GM18870 (cell line): ENCODE results near the gene DIPK1A.
"Not testable (repeated sequence)": the region's sequence is repeated elsewhere in the genome, so short reads cannot be mapped to it uniquely, and the experiment has no call there.

ENCODE experiments used
- ATAC-seq: cut with Tn5 transposase; IDR thresholded peaks from one replicate; pipeline ENCODE4 v1.9.1; 2021; ENCODE audit warnings: moderate library complexity; ENCODE audit not compliant: unreplicated experiment

Gene DIPK1A

GRCh38 chr1:92921031-92922023 is 39.9 kb downstream of the DIPK1A start:
- ATAC-seq = no peak

GRCh38 chr1:92916899-92917298 is 44.4 kb downstream of the DIPK1A start:
- no peak for ATAC-seq

GRCh38 chr1:92915547-92915946 is 45.7 kb downstream of the DIPK1A start:
- no peak for ATAC-seq

GRCh38 chr1:92913093-92913819 is 48.0 kb downstream of the DIPK1A start:
- ATAC-seq = no peak

GRCh38 chr1:92910081-92910480 is 51.2 kb downstream of the DIPK1A start:
- no peak for ATAC-seq

GRCh38 chr1:92909321-92909720 is 51.9 kb downstream of the DIPK1A start:
- no peak for ATAC-seq

- no peak for ATAC-seq
Observed at GRCh38 chr1:92907949-92908684, 53.1 kb downstream of the DIPK1A start.

GRCh38 chr1:92903765-92904164 is 57.5 kb downstream of the DIPK1A start:
- no peak for ATAC-seq

GRCh38 chr1:92902406-92902744 is 58.9 kb downstream of the DIPK1A start:
- no peak for ATAC-seq

- no peak for ATAC-seq
Observed at GRCh38 chr1:92901699-92902405, 59.4 kb downstream of the DIPK1A start.

GRCh38 chr1:92901126-92901525 is 60.1 kb downstream of the DIPK1A start:
- no peak for ATAC-seq

GRCh38 chr1:92900539-92900938 is 60.7 kb downstream of the DIPK1A start:
- no peak for ATAC-seq

- ATAC-seq = no peak
Observed at GRCh38 chr1:92899780-92900179, 61.5 kb downstream of the DIPK1A start.

- ATAC-seq = not testable (repeated sequence)
Observed at GRCh38 chr1:92898053-92898452, 63.2 kb downstream of the DIPK1A start.

- ATAC-seq = no peak
Observed at GRCh38 chr1:92887465-92887864, 73.8 kb downstream of the DIPK1A start.

- no peak for ATAC-seq
Observed at GRCh38 chr1:92886886-92887419, 74.3 kb downstream of the DIPK1A start.

GRCh38 chr1:92884195-92884594 is 77.1 kb downstream of the DIPK1A start:
- no peak for ATAC-seq

GRCh38 chr1:92883297-92883696 is 78.0 kb downstream of the DIPK1A start:
- no peak for ATAC-seq

GRCh38 chr1:92882819-92883218 is 78.4 kb downstream of the DIPK1A start:
- ATAC-seq = no peak

- no peak for ATAC-seq
Observed at GRCh38 chr1:92881391-92881790, 79.9 kb downstream of the DIPK1A start.
